Measurements from ENCODE around the gene LEMD2.

LEMD2 gene

DNA sequence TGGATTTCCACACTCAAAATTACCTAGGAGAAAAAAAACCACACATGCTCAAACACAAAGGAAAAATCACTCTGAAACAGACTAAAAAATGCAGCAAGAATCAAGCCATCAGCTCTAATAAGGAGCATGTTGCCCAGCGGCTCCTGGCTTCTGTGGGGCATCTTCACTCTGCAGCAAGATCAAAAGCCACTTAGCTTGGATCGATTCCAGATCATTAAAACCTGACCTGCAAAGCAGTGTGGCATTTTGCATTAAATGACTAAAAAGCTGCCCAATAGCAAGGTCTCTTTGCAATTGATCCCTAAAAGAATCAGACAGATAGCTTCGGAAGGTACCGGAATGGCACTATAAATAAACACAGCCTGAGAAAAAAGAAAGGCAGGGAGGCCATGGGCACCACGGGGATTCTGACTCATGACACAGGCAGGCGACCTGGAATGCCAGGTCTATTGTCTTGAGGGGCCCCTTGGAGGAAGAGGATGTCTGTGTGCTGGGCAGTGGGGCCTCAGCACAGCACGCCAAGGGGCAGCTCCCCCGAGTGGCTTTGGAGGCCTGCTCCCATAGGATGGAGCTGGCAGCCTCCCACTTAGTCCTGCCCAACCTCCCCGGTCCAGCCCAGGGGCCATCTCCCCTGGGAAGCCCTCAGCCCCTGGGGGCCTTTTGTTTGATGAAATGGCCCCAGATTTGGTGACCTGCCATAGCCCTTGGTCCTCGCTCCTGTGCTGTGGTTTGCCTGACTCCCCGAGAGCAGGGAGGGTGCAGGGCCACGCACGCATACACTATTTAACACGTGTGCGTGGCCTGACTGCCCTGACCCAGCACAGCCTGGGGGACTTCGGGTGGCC is 7.6 kb downstream of the LEMD2 start:
- no peak overlapping the region for H3K4me3 ChIP-seq (replicated peaks; ENCODE audit: low read depth, low read length)
- no peak for DNase-seq (ENCODE audit: extremely low read depth, low read depth)

DNA sequence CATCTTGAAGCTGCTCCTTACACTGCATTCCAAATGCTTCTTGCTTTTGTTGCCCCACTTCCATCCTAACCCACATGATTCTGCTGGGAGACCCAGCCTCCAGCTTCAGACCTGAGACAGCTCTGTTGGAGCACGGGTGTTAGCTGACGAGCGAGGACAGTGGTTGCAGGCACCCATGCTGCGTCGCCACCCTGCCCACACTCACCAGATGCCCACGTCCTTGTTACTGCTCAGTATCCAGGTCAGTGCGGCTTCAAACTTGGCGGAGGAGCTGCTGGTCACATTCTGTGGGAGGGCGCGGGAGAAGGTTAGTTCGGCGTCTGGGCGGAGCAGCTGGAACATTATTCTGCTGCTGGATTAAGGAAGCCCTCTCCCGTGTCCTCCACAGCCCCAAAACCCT is 9.0 kb downstream of the LEMD2 start:
- no peak for DNase-seq (ENCODE audit: extremely low read depth, low read depth)
- H3K4me3 ChIP-seq (replicated peaks; ENCODE audit: low read depth, low read length): no peak overlapping the region
- TF ChIP-seq, protein P1, sequence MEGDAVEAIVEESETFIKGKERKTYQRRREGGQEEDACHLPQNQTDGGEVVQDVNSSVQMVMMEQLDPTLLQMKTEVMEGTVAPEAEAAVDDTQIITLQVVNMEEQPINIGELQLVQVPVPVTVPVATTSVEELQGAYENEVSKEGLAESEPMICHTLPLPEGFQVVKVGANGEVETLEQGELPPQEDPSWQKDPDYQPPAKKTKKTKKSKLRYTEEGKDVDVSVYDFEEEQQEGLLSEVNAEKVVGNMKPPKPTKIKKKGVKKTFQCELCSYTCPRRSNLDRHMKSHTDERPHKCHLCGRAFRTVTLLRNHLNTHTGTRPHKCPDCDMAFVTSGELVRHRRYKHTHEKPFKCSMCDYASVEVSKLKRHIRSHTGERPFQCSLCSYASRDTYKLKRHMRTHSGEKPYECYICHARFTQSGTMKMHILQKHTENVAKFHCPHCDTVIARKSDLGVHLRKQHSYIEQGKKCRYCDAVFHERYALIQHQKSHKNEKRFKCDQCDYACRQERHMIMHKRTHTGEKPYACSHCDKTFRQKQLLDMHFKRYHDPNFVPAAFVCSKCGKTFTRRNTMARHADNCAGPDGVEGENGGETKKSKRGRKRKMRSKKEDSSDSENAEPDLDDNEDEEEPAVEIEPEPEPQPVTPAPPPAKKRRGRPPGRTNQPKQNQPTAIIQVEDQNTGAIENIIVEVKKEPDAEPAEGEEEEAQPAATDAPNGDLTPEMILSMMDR (IDR thresholded peaks at IDR 0.05; ENCODE audit: low read depth, low read length, missing control alignments): no peak

More for the DNA sequence above, 7.6 kb downstream of the LEMD2 start:
- TF ChIP-seq, protein P1 (IDR thresholded peaks at IDR 0.05; ENCODE audit: low read depth, low read length, missing control alignments): no peak

DNA sequence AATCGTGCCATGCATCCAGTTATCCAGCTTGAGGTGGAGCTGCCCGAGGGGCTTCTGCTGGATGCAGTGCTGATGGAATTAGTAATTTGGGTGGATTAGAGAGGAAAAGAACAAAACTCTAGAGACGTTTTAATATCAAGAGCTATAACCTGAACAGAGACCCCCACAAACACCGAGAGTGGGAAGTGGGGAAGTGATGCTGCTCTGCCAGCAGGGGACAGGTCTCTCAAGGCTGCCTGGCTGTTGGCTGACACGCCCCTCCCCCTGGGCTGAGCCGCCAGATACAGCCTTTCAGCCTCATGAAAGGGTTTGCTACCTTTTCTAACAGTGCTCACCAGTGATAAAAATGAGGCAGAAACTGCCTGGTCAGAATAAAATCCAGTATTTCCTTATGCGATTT is 9.6 kb downstream of the LEMD2 start:
- H3K4me3 ChIP-seq (replicated peaks; ENCODE audit: low read depth, low read length): no peak overlapping the region
- no peak for DNase-seq (ENCODE audit: extremely low read depth, low read depth)
- TF ChIP-seq, protein P1 (IDR thresholded peaks at IDR 0.05; ENCODE audit: low read depth, low read length, missing control alignments): peak; percentile 13

DNA sequence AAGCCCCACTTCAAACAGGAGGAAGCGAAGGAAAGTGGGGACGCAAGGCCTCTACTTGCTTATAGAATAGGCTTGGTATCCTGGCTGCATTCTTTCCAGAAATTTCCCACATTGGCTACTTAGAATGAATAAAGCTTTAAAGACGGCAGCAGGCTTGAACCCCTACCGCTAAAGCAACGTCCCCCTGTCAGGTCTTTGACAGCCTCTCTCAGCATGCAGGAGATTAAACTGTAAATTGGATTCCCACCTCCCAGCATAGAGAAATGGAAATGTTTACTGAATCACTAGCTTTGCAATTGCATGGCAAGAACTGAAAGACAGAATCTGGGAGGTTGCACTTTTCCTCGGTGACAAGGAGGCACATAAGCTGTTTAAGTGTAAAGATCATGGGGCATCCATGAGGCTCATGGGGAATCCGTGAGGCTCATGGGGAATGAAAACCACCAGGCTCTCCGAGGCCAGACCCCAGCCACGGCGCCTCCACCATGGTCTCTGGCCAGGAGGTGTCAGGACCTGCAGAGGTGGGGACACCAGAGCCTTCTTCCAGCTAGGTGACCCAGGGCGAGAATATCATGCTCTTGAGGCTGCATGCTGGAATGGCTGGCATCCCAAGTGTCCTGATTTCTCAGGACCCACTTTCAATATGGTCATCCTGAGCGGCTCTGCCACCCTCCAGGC is 10.3 kb downstream of the LEMD2 start:
- TF ChIP-seq, protein P1 (IDR thresholded peaks at IDR 0.05; ENCODE audit: low read depth, low read length, missing control alignments): no peak
- no peak overlapping the region for H3K4me3 ChIP-seq (replicated peaks; ENCODE audit: low read depth, low read length)

DNA sequence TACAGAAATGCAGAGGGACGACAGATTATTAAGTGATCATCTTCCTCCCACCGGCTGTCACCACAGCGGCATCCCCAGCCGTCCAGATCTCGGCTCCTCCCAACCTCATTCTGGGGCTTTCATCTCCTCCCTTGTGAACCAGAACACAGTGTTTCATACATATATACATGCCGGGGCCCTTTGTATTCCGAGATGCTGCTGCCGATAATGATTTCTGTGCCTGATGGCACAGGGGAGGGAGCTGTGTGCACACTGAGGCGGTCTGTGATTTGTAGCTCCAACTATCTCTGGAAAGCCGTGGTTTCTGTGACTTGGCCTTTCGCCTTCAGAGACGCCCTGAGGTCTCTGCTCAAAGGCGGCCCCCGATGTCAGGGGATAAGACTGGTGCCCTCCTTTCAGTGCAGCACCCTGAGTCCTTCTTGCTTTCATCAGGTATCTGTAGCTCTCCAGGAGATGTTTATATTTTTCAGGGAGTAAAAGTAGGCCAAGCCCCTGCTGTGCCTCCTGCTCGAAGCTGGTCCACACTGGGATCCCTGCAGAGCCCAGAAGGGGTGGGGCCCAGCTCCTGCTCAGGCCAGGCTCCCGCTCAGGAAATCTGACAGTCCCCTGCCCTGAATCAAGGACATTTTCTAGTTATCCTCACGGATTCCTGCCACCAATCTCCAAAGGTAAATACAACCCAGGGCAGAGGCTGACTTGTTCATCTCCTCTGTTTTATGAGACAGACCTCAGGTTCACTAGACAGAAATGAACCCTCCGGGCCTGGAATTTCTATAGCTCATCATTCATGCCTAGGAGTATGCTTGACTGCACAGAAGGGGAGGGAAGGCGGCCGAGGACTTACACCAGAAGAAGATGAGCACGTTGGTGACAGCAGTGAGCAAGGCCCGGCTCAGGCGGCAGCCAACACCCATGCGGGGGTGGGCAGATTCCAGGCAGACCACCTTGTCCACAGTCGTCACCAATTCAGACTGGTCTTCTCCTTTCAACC is 11.2 kb downstream of the LEMD2 start:
- no peak overlapping the region for H3K4me3 ChIP-seq (replicated peaks; ENCODE audit: low read depth, low read length)
- TF ChIP-seq, protein P1 (IDR thresholded peaks at IDR 0.05; ENCODE audit: low read depth, low read length, missing control alignments): no peak
- DNase-seq (ENCODE audit: extremely low read depth, low read depth): no peak

More for the DNA sequence above, 10.3 kb downstream of the LEMD2 start:
- no peak for DNase-seq (ENCODE audit: extremely low read depth, low read depth)

DNA sequence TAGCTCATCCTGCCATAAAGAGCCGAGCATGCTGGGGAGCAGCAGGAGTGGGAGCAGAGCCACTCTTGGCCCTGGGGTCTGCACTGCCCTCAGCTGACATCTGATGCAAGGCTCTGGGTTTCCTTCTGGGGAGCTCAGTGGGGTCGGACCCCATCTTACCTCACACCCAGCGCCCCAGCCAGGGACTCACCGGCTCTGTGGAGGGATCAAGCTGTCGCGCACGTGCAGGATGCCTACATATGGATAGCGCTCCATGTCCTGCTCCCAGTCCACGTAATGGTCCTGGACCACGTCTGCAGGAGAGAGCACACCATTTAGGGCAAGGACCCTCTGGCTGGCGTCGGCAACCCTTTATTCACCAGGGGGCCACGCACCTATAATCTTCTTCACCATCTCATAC is 12.2 kb downstream of the LEMD2 start:
- TF ChIP-seq, protein P1 (IDR thresholded peaks at IDR 0.05; ENCODE audit: low read depth, low read length, missing control alignments): no peak

More for the DNA sequence above, 12.2 kb downstream of the LEMD2 start:
- H3K4me3 ChIP-seq (replicated peaks; ENCODE audit: low read depth, low read length): no peak overlapping the region
- DNase-seq (ENCODE audit: extremely low read depth, low read depth): no peak

All from HFF-Myc (cell line).